DND-41 (cell line): ENCODE results near the gene TPP1.

Experiments
- ATAC-seq: fragments of 200-7000 bp; cut with Tn5 transposase; 3 replicates; pipeline ENCODE4 v1.9.1; 2021; ENCODE audit warnings: low read depth; ENCODE audit not compliant: insufficient read depth
- DNase-seq: peaks from one replicate; pipeline ENCODE4 v3.0.0-alpha.2; 2020
- H2AFZ ChIP-seq: 2 replicates; pipeline ENCODE4 v1.6.0; 2012; ENCODE audit warnings: low read depth, low read length
- H3K27ac ChIP-seq: 2 replicates; pipeline ENCODE4 v1.5.1; 2012; ENCODE audit warnings: low read length, inconsistent platforms
- H3K27me3 ChIP-seq: fragments of 200-600 bp; sonication (generic); 2 replicates; pipeline ENCODE4 v1.6.0; 2012; ENCODE audit warnings: low read length, mild to moderate bottlenecking, inconsistent platforms; ENCODE audit not compliant: insufficient read depth, poor library complexity
- H3K36me3 ChIP-seq: 2 replicates; pipeline ENCODE4 v1.5.1; 2012; ENCODE audit warnings: low read length, inconsistent platforms; ENCODE audit not compliant: insufficient read depth
- H3K4me1 ChIP-seq: 2 replicates; pipeline ENCODE4 v1.5.1; 2012; ENCODE audit warnings: mild to moderate bottlenecking, low read length; ENCODE audit not compliant: insufficient read depth
- H3K4me2 ChIP-seq: 2 replicates; pipeline ENCODE4 v1.6.0; 2012; ENCODE audit warnings: mild to moderate bottlenecking, moderate library complexity, low read length, inconsistent platforms; ENCODE audit not compliant: insufficient read depth
- H3K4me3 ChIP-seq, 2 experiments: fragments of 200-600 bp in 1 of 2; shearing (Covaris generic) in 1 of 2; 2 replicates each; pipeline ENCODE4 v1.5.1; 2012 to 2016; ENCODE audit warnings: inconsistent platforms in 2 of 2, low read length in 2 of 2, mild to moderate bottlenecking in 2 of 2, low read depth in 1 of 2, moderate library complexity in 1 of 2
- H3K79me2 ChIP-seq: 2 replicates; pipeline ENCODE4 v1.6.0; 2012; ENCODE audit warnings: low read length, inconsistent platforms; ENCODE audit not compliant: insufficient read depth
- H3K9ac ChIP-seq: 2 replicates; pipeline ENCODE4 v1.6.0; 2012; ENCODE audit warnings: low read depth, mild to moderate bottlenecking, inconsistent platforms, low read length, moderate library complexity
- H3K9me3 ChIP-seq: 2 replicates; pipeline ENCODE4 v1.5.1; 2012; ENCODE audit warnings: low read length, moderate library complexity, mild to moderate bottlenecking, inconsistent platforms; ENCODE audit not compliant: insufficient read depth, severe bottlenecking
- H4K20me1 ChIP-seq: 2 replicates; pipeline ENCODE4 v1.6.0; 2012; ENCODE audit warnings: low read length; ENCODE audit not compliant: insufficient read depth
- CTCF ChIP-seq: IDR thresholded peaks from 2 replicates; pipeline ENCODE4 v1.5.1; 2012; ENCODE audit warnings: borderline replicate concordance, low read length, moderate library complexity, mild to moderate bottlenecking; ENCODE audit not compliant: poor library complexity, severe bottlenecking; ENCODE audit errors: extremely low read depth
- EZH2 ChIP-seq: IDR thresholded peaks from 3 replicates; pipeline ENCODE4 v1.6.1; 2012; ENCODE audit warnings: borderline replicate concordance, low read depth, mild to moderate bottlenecking, moderate library complexity, low read length, inconsistent platforms; ENCODE audit not compliant: severe bottlenecking

TPP1 gene

DNA sequence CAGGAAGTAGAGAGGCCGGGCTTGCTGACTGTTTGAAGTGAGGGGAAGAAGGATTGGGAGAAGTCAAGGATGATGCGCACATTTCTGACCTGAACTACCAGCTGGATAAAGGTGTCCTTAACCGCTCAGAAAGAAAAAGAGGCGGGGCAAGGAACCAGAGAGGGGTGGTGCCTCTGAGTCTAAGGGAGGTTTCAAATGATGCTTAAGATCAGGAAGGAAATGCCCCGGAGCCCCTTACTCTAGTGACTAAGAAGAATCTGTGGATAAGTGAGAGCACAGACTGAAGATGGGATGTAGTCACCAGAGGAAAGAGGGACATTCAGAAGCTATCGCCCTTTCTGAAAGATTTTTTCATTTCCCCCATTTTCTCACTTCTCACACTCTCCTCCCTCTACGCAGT is 23.7 kb upstream of the TPP1 start:
- Histone ChIP-seq H3K4me2 (no peak overlapping the region), H3K79me2 (no peaks in the 10 kb centered on the region), H3K27ac (no peak overlapping the region), H3K4me1 (peaks cover 5% of the 10 kb centered on the region), H3K9ac (no peak overlapping the region), H2AFZ (no peak overlapping the region), H3K9me3 (no peaks in the 10 kb centered on the region), H3K4me3 (no peak overlapping the region), H3K36me3 (no peaks in the 10 kb centered on the region), H4K20me1 (no peaks in the 10 kb centered on the region), H3K27me3 (no peaks in the 10 kb centered on the region)
- ATAC-seq = no peak
- TF ChIP-seq EZH2 (no peak), CTCF (no peak)
- DNase-seq = no peak

GRCh38 chr11:6640985-6641701 is 21.9 kb upstream of the TPP1 start:
- no peaks in the 10 kb centered on the region for H3K9me3 ChIP-seq
- H2AFZ ChIP-seq = no peak overlapping the region
- no peak overlapping the region for H3K27ac ChIP-seq
- DNase-seq (no peak), ATAC-seq (no peak)
- H3K27me3 ChIP-seq = no peaks in the 10 kb centered on the region
- no peak overlapping the region for H3K4me2 ChIP-seq
- no peak overlapping the region for H3K9ac ChIP-seq
- no peaks in the 10 kb centered on the region for H4K20me1 ChIP-seq
- H3K4me3 ChIP-seq = no peak overlapping the region
- H3K79me2 ChIP-seq = no peaks in the 10 kb centered on the region
- no peaks in the 10 kb centered on the region for H3K4me1 ChIP-seq
- TF ChIP-seq EZH2 = no peak
- TF ChIP-seq CTCF = no peak
- no peaks in the 10 kb centered on the region for H3K36me3 ChIP-seq

GRCh38 chr11:6640036-6640984 is 21.1 kb upstream of the TPP1 start:
- no peaks in the 10 kb centered on the region for H3K27me3 ChIP-seq
- no peaks in the 10 kb centered on the region for H3K9me3 ChIP-seq
- H2AFZ ChIP-seq = no peak overlapping the region
- ATAC-seq (no peak), DNase-seq (no peak)
- no peak for TF ChIP-seq CTCF
- no peak for TF ChIP-seq EZH2
- no peak overlapping the region for H3K4me2 ChIP-seq
- H3K36me3 ChIP-seq = no peaks in the 10 kb centered on the region
- no peaks in the 10 kb centered on the region for H3K79me2 ChIP-seq
- no peaks in the 10 kb centered on the region for H3K4me1 ChIP-seq
- H3K27ac ChIP-seq = no peak overlapping the region
- H3K9ac ChIP-seq = no peak overlapping the region
- no peaks in the 10 kb centered on the region for H4K20me1 ChIP-seq
- no peak overlapping the region for H3K4me3 ChIP-seq
